ENCODE data around the gene SPRY2. TPM values are rescaled to one million over a fixed set of nuclear protein-coding genes. Genes with fewer than 3 reads are reported as not detected.

SPRY2 gene
- total and polyA plus RNA-seq, 2 donors from 2014 or later: 10.6 to 26.2 TPM

DNA sequence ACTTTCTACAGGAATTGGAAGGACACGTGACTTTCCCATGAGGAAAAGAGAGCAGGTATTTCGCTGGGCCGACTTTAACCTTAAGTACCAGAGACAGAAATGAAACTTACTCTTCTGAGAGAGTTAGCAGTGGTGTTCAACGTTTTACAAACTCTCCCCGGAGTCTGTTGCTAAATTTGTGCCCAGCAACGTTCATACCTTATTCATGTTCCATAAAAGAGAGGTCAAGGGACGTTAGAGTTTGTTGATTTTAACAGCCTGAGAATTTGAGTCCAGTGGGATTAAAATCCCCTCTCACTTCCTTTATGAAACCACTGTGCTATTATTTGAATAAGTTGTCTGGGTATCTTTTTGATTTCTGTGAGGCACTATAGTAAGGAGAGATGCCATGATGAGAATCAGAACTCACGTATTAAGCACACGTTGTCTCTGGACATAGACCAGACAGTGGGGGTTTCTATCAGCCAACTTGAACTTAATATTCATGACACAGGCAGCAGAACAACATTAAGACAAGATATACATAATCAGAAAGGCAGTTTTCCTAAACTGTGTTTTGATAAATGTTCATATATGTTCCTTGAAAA lies 33.4 kb downstream of the SPRY2 start:
- FAIRE-seq (no peak), DNase-seq (no peak)
- no peak overlapping the region for H3K4me3 ChIP-seq (ENCODE audit: low read length in 3 of 3)
- no peaks in the 10 kb centered on the region for H3K9me3 ChIP-seq (ENCODE audit: control insufficient read depth in 2 of 3, insufficient read depth in 1 of 3, low read length in 3 of 3)
- intact Hi-C loops (cut with DNase I): no loop called here
- TF ChIP-seq, protein P1, sequence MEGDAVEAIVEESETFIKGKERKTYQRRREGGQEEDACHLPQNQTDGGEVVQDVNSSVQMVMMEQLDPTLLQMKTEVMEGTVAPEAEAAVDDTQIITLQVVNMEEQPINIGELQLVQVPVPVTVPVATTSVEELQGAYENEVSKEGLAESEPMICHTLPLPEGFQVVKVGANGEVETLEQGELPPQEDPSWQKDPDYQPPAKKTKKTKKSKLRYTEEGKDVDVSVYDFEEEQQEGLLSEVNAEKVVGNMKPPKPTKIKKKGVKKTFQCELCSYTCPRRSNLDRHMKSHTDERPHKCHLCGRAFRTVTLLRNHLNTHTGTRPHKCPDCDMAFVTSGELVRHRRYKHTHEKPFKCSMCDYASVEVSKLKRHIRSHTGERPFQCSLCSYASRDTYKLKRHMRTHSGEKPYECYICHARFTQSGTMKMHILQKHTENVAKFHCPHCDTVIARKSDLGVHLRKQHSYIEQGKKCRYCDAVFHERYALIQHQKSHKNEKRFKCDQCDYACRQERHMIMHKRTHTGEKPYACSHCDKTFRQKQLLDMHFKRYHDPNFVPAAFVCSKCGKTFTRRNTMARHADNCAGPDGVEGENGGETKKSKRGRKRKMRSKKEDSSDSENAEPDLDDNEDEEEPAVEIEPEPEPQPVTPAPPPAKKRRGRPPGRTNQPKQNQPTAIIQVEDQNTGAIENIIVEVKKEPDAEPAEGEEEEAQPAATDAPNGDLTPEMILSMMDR (IDR thresholded peaks at IDR 0.05; ENCODE audit: borderline replicate concordance, extremely low read depth, insufficient read depth): no peak
- H3K9ac ChIP-seq (ENCODE audit: low read length in 3 of 3): no peak overlapping the region
- H3K27me3 ChIP-seq (ENCODE audit: control insufficient read depth, insufficient read depth, low read length): no peaks in the 10 kb centered on the region
- peak overlapping the region in 1 of 2 donors; percentile 53 for H3K27ac ChIP-seq (ENCODE audit: low read depth in 2 of 2, low read length in 2 of 2)
- H3K36me3 ChIP-seq (ENCODE audit: control insufficient read depth in 2 of 3, insufficient read depth in 3 of 3, low read length in 3 of 3): no peaks in the 10 kb centered on the region
- no peaks in the 10 kb centered on the region for H3K4me1 ChIP-seq (ENCODE audit: control insufficient read depth in 2 of 3, insufficient read depth in 2 of 3, low read depth in 1 of 3, low read length in 3 of 3)

DNA sequence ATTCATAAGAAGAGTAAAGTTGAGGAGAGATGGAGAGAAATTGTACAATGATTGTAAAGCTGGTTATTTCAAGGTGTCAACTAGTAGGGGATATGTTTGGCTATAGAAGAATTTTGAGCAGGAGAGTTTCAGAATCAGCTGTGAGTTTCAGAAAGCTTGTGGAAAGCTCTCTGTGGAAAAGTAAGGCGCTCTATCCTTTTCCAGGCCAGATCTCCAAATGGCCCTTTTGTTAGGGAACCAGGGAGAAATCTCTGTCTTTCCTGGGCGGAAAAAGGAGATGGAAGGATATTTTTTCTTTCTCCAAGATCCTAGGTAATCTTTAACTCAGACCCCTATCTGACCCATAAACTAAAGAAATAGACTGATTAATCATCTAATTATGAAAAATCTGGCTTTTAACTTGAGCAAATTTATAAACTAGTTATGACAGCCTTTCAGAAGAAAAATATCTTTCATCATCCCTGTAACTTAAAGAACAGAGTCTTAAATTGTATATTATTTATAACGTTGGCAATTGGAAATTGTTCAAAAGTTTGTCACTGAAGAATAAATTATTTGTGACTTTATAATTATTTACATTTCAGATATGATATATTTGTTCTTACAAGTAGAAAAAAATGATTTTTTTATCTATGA lies 34.5 kb downstream of the SPRY2 start:
- H3K27ac ChIP-seq (ENCODE audit: low read depth in 2 of 2, low read length in 2 of 2): no peak overlapping the region
- no peak overlapping the region for H3K4me3 ChIP-seq (ENCODE audit: low read length in 3 of 3)
- no peaks in the 10 kb centered on the region for H3K9me3 ChIP-seq (ENCODE audit: control insufficient read depth in 2 of 3, insufficient read depth in 1 of 3, low read length in 3 of 3)
- TF ChIP-seq, protein P1 (IDR thresholded peaks at IDR 0.05; ENCODE audit: borderline replicate concordance, extremely low read depth, insufficient read depth): no peak
- DNase-seq: no peak
- no peaks in the 10 kb centered on the region for H3K27me3 ChIP-seq (ENCODE audit: control insufficient read depth, insufficient read depth, low read length)
- intact Hi-C loops (cut with DNase I): no loop called here
- no peak overlapping the region for H3K9ac ChIP-seq (ENCODE audit: low read length in 3 of 3)
- H3K36me3 ChIP-seq (ENCODE audit: control insufficient read depth in 2 of 3, insufficient read depth in 3 of 3, low read length in 3 of 3): no peaks in the 10 kb centered on the region
- FAIRE-seq: no peak
- no peaks in the 10 kb centered on the region for H3K4me1 ChIP-seq (ENCODE audit: control insufficient read depth in 2 of 3, insufficient read depth in 2 of 3, low read depth in 1 of 3, low read length in 3 of 3)

DNA sequence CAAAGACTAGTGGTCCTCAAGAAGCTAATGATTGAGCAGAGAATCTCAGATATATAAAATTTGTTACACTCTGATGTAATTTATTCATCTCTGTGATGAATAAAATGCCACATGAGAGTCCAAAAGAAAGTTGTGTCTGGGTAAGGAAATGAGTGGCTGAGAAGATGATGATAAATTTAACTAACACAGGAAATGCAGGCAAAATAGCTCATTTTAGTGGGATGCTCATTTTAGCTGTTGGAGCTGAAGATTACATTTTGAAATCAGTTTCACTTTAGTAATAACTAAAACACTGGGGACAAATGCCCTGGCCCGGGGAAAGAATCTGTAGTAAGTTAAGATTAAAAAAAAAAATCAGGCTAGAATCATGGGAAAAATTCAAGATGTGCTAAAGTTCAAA lies 35.2 kb downstream of the SPRY2 start:
- H3K9me3 ChIP-seq (ENCODE audit: control insufficient read depth in 2 of 3, insufficient read depth in 1 of 3, low read length in 3 of 3): no peaks in the 10 kb centered on the region
- H3K27ac ChIP-seq (ENCODE audit: low read depth in 2 of 2, low read length in 2 of 2): no peak overlapping the region
- intact Hi-C loops (cut with DNase I): no loop called here
- no peak overlapping the region for H3K4me3 ChIP-seq (ENCODE audit: low read length in 3 of 3)
- FAIRE-seq: peak; percentile 66
- H3K36me3 ChIP-seq (ENCODE audit: control insufficient read depth in 2 of 3, insufficient read depth in 3 of 3, low read length in 3 of 3): no peaks in the 10 kb centered on the region
- no peak for DNase-seq
- H3K9ac ChIP-seq (ENCODE audit: low read length in 3 of 3): no peak overlapping the region
- H3K27me3 ChIP-seq (ENCODE audit: control insufficient read depth, insufficient read depth, low read length): no peaks in the 10 kb centered on the region
- no peaks in the 10 kb centered on the region for H3K4me1 ChIP-seq (ENCODE audit: control insufficient read depth in 2 of 3, insufficient read depth in 2 of 3, low read depth in 1 of 3, low read length in 3 of 3)
- TF ChIP-seq, protein P1 (IDR thresholded peaks at IDR 0.05; ENCODE audit: borderline replicate concordance, extremely low read depth, insufficient read depth): no peak

All from kidney (tissue), 14 donors.